Peyer's patch (tissue), 4 donors: Measurements from ENCODE around the gene DVL3.

ENCODE experiments used
- POLR2A ChIP-seq, 2 donors: fragments of 450-650 bp; IDR thresholded peaks; one replicate each; pipeline ENCODE4 v1.5.1; 2017; ENCODE audit warnings: antibody characterized with exemption in 2 of 2, mild to moderate bottlenecking in 2 of 2, moderate library complexity in 2 of 2
- TF ChIP-seq, protein P1 (sequence below), 6 experiments: fragments of 450-650 bp in 4 of 6; fragments of 200-600 bp in 2 of 6; sonication (generic) in 1 of 6; IDR thresholded peaks; one replicate each; pipeline ENCODE4 v1.5.1; 2017 to 2019; ENCODE audit warnings: antibody characterized with exemption in 6 of 6, mild to moderate bottlenecking in 3 of 6, moderate library complexity in 1 of 6

DNA sequence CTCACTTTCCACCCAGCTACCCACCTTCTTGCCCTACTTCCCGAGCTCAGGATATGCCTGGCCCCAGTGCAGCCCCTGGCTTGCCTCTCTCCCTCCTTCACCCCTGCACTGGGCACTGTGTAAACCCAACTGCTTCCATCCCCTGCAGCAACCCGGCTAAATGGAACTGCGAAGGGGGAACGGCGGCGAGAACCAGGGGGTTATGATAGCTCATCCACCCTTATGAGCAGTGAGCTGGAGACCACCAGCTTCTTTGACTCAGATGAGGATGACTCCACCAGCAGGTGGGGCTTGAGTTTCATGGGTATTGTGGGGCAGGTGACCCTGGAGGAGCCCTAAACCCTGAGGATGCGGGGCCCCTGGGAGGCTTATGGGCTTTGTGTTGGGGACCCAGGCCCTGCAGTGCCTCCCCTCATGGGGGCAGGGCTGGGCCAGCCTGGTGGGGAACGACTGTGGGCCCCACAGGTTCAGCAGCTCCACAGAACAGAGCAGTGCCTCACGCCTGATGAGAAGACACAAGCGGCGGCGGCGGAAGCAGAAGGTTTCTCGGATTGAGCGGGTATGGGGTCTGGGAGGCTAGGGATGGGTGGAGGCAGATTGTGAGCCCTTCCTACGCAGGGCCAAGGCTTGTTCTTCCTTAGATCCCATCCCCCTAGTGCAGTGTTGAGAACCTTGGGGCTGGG lies 9.6 kb downstream of the DVL3 start:
- TF ChIP-seq POLR2A (IDR thresholded peaks at IDR 0.05), result no peak
- TF ChIP-seq, protein P1, sequence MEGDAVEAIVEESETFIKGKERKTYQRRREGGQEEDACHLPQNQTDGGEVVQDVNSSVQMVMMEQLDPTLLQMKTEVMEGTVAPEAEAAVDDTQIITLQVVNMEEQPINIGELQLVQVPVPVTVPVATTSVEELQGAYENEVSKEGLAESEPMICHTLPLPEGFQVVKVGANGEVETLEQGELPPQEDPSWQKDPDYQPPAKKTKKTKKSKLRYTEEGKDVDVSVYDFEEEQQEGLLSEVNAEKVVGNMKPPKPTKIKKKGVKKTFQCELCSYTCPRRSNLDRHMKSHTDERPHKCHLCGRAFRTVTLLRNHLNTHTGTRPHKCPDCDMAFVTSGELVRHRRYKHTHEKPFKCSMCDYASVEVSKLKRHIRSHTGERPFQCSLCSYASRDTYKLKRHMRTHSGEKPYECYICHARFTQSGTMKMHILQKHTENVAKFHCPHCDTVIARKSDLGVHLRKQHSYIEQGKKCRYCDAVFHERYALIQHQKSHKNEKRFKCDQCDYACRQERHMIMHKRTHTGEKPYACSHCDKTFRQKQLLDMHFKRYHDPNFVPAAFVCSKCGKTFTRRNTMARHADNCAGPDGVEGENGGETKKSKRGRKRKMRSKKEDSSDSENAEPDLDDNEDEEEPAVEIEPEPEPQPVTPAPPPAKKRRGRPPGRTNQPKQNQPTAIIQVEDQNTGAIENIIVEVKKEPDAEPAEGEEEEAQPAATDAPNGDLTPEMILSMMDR (IDR thresholded peaks at IDR 0.05), result no peak
